Activated T-cell treated with anti-CD3 and anti-CD28 coated beads, Interleukin-2, amount 50 U/mL, for 24 hours (primary cell): ENCODE measurements around the gene SP6.
A peak's percentile ranks its signal among the peaks of the same experiment; 100 is the strongest.

Source experiments
- DNase-seq: peaks from one replicate; pipeline ENCODE4 v3.0.0-alpha.2; 2020
- H3K27ac Mint-ChIP-seq: 2 replicates; pipeline ENCODE4 v1.8.0; 2020; ENCODE audit warnings: mild to moderate bottlenecking, mixed read lengths
- H3K27me3 Mint-ChIP-seq: 2 replicates; pipeline ENCODE4 v1.8.0; 2020; ENCODE audit warnings: mixed read lengths
- H3K36me3 Mint-ChIP-seq: 2 replicates; pipeline ENCODE4 v1.8.0; 2020; ENCODE audit warnings: low read depth, mixed read lengths
- H3K4me1 Mint-ChIP-seq: 2 replicates; pipeline ENCODE4 v1.8.0; 2020; ENCODE audit warnings: low read depth, mixed read lengths
- H3K4me3 Mint-ChIP-seq: 2 replicates; pipeline ENCODE4 v1.8.0; 2020; ENCODE audit warnings: mild to moderate bottlenecking, moderate library complexity, mixed read lengths
- H3K9me3 Mint-ChIP-seq: 2 replicates; pipeline ENCODE4 v1.8.0; 2020; ENCODE audit warnings: mixed read lengths

Gene SP6

GRCh38 chr17:47810200-47810821 is 40.7 kb downstream of the SP6 start:
- Mint-ChIP-seq H3K27me3 (no peaks in the 10 kb centered on the region), H3K27ac (peak overlapping the region; percentile 66), H3K9me3 (no peaks in the 10 kb centered on the region), H3K4me1 (peaks cover 18% of the 10 kb centered on the region), H3K36me3 (peaks cover 83% of the 10 kb centered on the region), H3K4me3 (no peak overlapping the region)
- DNase-seq = no peak

GRCh38 chr17:47808830-47809480 is 42.0 kb downstream of the SP6 start:
- Mint-ChIP-seq H3K9me3 (no peaks in the 10 kb centered on the region), H3K27me3 (no peaks in the 10 kb centered on the region), H3K4me3 (no peak overlapping the region), H3K27ac (no peak overlapping the region), H3K4me1 (peaks cover 18% of the 10 kb centered on the region), H3K36me3 (peaks cover 74% of the 10 kb centered on the region)
- no peak for DNase-seq

GRCh38 chr17:47808036-47808829 is 42.7 kb downstream of the SP6 start:
- Mint-ChIP-seq H3K27me3 (no peaks in the 10 kb centered on the region), H3K4me1 (peaks cover 18% of the 10 kb centered on the region), H3K36me3 (peaks cover 71% of the 10 kb centered on the region), H3K4me3 (no peak overlapping the region), H3K27ac (no peak overlapping the region), H3K9me3 (no peaks in the 10 kb centered on the region)
- peak; percentile 13 for DNase-seq

- H3K27ac Mint-ChIP-seq = peak overlapping the region; percentile 45
- H3K36me3 Mint-ChIP-seq = peaks cover 63% of the 10 kb centered on the region
- H3K9me3 Mint-ChIP-seq = no peaks in the 10 kb centered on the region
- no peak overlapping the region for H3K4me3 Mint-ChIP-seq
- DNase-seq = peak; percentile 13
- no peaks in the 10 kb centered on the region for H3K27me3 Mint-ChIP-seq
- H3K4me1 Mint-ChIP-seq = peaks cover 18% of the 10 kb centered on the region
These were observed 43.5 kb downstream of the SP6 start for GRCh38 chr17:47807421-47807820.

- no peak overlapping the region for H3K4me3 Mint-ChIP-seq
- H3K27me3 Mint-ChIP-seq = no peaks in the 10 kb centered on the region
- DNase-seq = no peak
- peaks cover 58% of the 10 kb centered on the region for H3K36me3 Mint-ChIP-seq
- H3K9me3 Mint-ChIP-seq = no peaks in the 10 kb centered on the region
- peaks cover 18% of the 10 kb centered on the region for H3K4me1 Mint-ChIP-seq
- H3K27ac Mint-ChIP-seq = no peak overlapping the region
These were observed 44.1 kb downstream of the SP6 start for GRCh38 chr17:47806913-47807255.

- H3K27me3 Mint-ChIP-seq = no peaks in the 10 kb centered on the region
- no peak overlapping the region for H3K27ac Mint-ChIP-seq
These were observed 44.7 kb downstream of the SP6 start for GRCh38 chr17:47806026-47806912.

GRCh38 chr17:47804461-47804860 is 46.5 kb downstream of the SP6 start:
- H3K36me3 Mint-ChIP-seq = peaks cover 35% of the 10 kb centered on the region
- no peaks in the 10 kb centered on the region for H3K27me3 Mint-ChIP-seq
- no peaks in the 10 kb centered on the region for H3K9me3 Mint-ChIP-seq
- no peak overlapping the region for H3K4me3 Mint-ChIP-seq
- no peak overlapping the region for H3K27ac Mint-ChIP-seq
- H3K4me1 Mint-ChIP-seq = no peaks in the 10 kb centered on the region
- no peak for DNase-seq

More at GRCh38 chr17:47806026-47806912, 44.7 kb downstream of the SP6 start:
- Mint-ChIP-seq H3K4me1 (peaks cover 15% of the 10 kb centered on the region), H3K4me3 (no peak overlapping the region), H3K9me3 (no peaks in the 10 kb centered on the region), H3K36me3 (peaks cover 52% of the 10 kb centered on the region)
- DNase-seq = no peak

GRCh38 chr17:47803751-47804150 is 47.2 kb downstream of the SP6 start:
- Mint-ChIP-seq H3K4me3 (no peak overlapping the region), H3K27ac (no peak overlapping the region), H3K27me3 (no peaks in the 10 kb centered on the region), H3K4me1 (no peaks in the 10 kb centered on the region), H3K9me3 (no peaks in the 10 kb centered on the region), H3K36me3 (peaks cover 28% of the 10 kb centered on the region)
- no peak for DNase-seq

GRCh38 chr17:47803201-47803600 is 47.8 kb downstream of the SP6 start:
- Mint-ChIP-seq H3K36me3 (peaks cover 22% of the 10 kb centered on the region), H3K27me3 (no peaks in the 10 kb centered on the region), H3K4me1 (no peaks in the 10 kb centered on the region), H3K9me3 (no peaks in the 10 kb centered on the region), H3K27ac (no peak overlapping the region), H3K4me3 (no peak overlapping the region)
- no peak for DNase-seq

- Mint-ChIP-seq H3K27me3 (no peaks in the 10 kb centered on the region), H3K4me1 (no peaks in the 10 kb centered on the region), H3K4me3 (no peak overlapping the region), H3K36me3 (peaks cover 15% of the 10 kb centered on the region), H3K9me3 (no peaks in the 10 kb centered on the region), H3K27ac (no peak overlapping the region)
- DNase-seq = peak; percentile 71
These were observed 48.5 kb downstream of the SP6 start for GRCh38 chr17:47802341-47803022.

GRCh38 chr17:47801906-47802305 is 49.1 kb downstream of the SP6 start:
- Mint-ChIP-seq H3K27me3 (no peaks in the 10 kb centered on the region), H3K36me3 (peaks cover 9% of the 10 kb centered on the region), H3K4me1 (no peaks in the 10 kb centered on the region), H3K4me3 (no peak overlapping the region), H3K9me3 (no peaks in the 10 kb centered on the region), H3K27ac (no peak overlapping the region)
- DNase-seq = no peak

GRCh38 chr17:47801176-47801765 is 49.7 kb downstream of the SP6 start:
- Mint-ChIP-seq H3K36me3 (peaks cover 3% of the 10 kb centered on the region), H3K4me3 (no peak overlapping the region), H3K27me3 (no peaks in the 10 kb centered on the region), H3K27ac (no peak overlapping the region), H3K4me1 (no peaks in the 10 kb centered on the region), H3K9me3 (no peaks in the 10 kb centered on the region)
- no peak for DNase-seq

GRCh38 chr17:47800686-47801085 is 50.3 kb downstream of the SP6 start:
- H3K27ac Mint-ChIP-seq = no peak overlapping the region
- no peaks in the 10 kb centered on the region for H3K4me1 Mint-ChIP-seq
- H3K9me3 Mint-ChIP-seq = no peaks in the 10 kb centered on the region
- no peak overlapping the region for H3K4me3 Mint-ChIP-seq
- no peaks in the 10 kb centered on the region for H3K27me3 Mint-ChIP-seq
- no peak for DNase-seq
- no peaks in the 10 kb centered on the region for H3K36me3 Mint-ChIP-seq

GRCh38 chr17:47797797-47798196 is 53.2 kb downstream of the SP6 start:
- Mint-ChIP-seq H3K4me1 (no peaks in the 10 kb centered on the region), H3K4me3 (no peak overlapping the region), H3K36me3 (no peaks in the 10 kb centered on the region), H3K9me3 (no peaks in the 10 kb centered on the region), H3K27ac (no peak overlapping the region), H3K27me3 (peaks cover 22% of the 10 kb centered on the region)
- DNase-seq = no peak
